H1 (cell line): ENCODE data around the gene KCNA10. TPM values are rescaled to one million over a fixed set of nuclear protein-coding genes. Genes with fewer than 3 reads are reported as not detected.

Experiments used
- CTCF ChIA-PET: fragments of 300-600 bp; sonication (Branson Sonifier 250); formaldehyde crosslinking; loops from one replicate; lab custom pipeline; 2021; ENCODE audit not compliant: partially characterized antibody; lab: Charles Lee
- POLR2A ChIA-PET: fragments of 300-600 bp; sonication (Branson Sonifier 250); formaldehyde crosslinking; loops from one replicate; lab custom pipeline; 2021; ENCODE audit warnings: inconsistent platforms; ENCODE audit not compliant: partially characterized antibody; lab: Charles Lee
- DNase-seq, 2 experiments: peaks; one replicate each; pipeline versions ENCODE4 v3.0.0 to v3.0.0-alpha.2; 2010 to 2022; ENCODE audit warnings: low spot score in 2 of 2, low read depth in 1 of 2, mixed read lengths in 1 of 2
- FAIRE-seq: peaks from 2 replicates; lab custom pipeline; 2011; peaks lifted over from hg19 to GRCh38; lab: Jason Lieb, UNC
- H2AFZ ChIP-seq: 2 replicates; pipeline ENCODE4 v1.8.1; 2012; ENCODE audit warnings: low read length, inconsistent platforms
- H2AK5ac ChIP-seq: 2 replicates; pipeline ENCODE4 v1.6.1; 2013; ENCODE audit warnings: low read depth, low read length
- H2BK120ac ChIP-seq: replicated peaks from 2 replicates; pipeline ENCODE3; 2013; ENCODE audit warnings: low read depth, low read length, inconsistent platforms
- H2BK12ac ChIP-seq: 2 replicates; pipeline ENCODE4 v1.6.1; 2013; ENCODE audit warnings: low read depth, low read length
- H2BK15ac ChIP-seq: 2 replicates; pipeline ENCODE4 v1.6.1; 2013; ENCODE audit warnings: low read length
- H2BK20ac ChIP-seq: 2 replicates; pipeline ENCODE4 v1.6.1; 2013; ENCODE audit warnings: low read length
- H2BK5ac ChIP-seq: 2 replicates; pipeline ENCODE4 v1.6.1; 2013; ENCODE audit warnings: low read depth, low read length
- H3K14ac ChIP-seq: 2 replicates; pipeline ENCODE4 v1.6.1; 2013; ENCODE audit warnings: inconsistent platforms; ENCODE audit not compliant: insufficient read length
- H3K18ac ChIP-seq: 2 replicates; pipeline ENCODE4 v1.6.1; 2013; ENCODE audit warnings: low read length; ENCODE audit errors: extremely low read depth
- H3K23ac ChIP-seq: 2 replicates; pipeline ENCODE4 v1.6.1; 2013; ENCODE audit warnings: inconsistent platforms; ENCODE audit not compliant: insufficient read length
- H3K23me2 ChIP-seq: 2 replicates; pipeline ENCODE4 v1.6.1; 2013; ENCODE audit warnings: low read depth, low read length
- H3K27ac ChIP-seq: 2 replicates; pipeline ENCODE4 v1.6.1; 2011; ENCODE audit warnings: low read depth, low read length, inconsistent platforms
- H3K27me3 ChIP-seq, 4 experiments: replicated peaks in 1 of 4; 1 replicate in 1 of 4; 2 replicates in 3 of 4; pipeline versions ENCODE4 v1.6.1 to v1.8.1; 2011 to 2013; ENCODE audit warnings: low read length in 3 of 4, mild to moderate bottlenecking in 3 of 4, inconsistent platforms in 2 of 4, mixed read lengths in 2 of 4, moderate library complexity in 1 of 4; ENCODE audit not compliant: control insufficient read depth in 3 of 4, insufficient read depth in 3 of 4; ENCODE audit errors: extremely low read depth in 1 of 4
- H3K36me3 ChIP-seq, 4 experiments: 2 replicates each; pipeline versions ENCODE4 v1.6.1 to v1.8.1; 2011 to 2013; ENCODE audit warnings: mild to moderate bottlenecking in 4 of 4, low read length in 3 of 4, moderate library complexity in 2 of 4, control low read depth in 1 of 4, inconsistent platforms in 1 of 4; ENCODE audit not compliant: insufficient read depth in 4 of 4, control insufficient read depth in 2 of 4
- H3K4ac ChIP-seq: replicated peaks from 2 replicates; pipeline ENCODE3; 2013; ENCODE audit warnings: low read length, low read depth, mixed read lengths, inconsistent platforms; ENCODE audit not compliant: insufficient read length
- H3K4me1 ChIP-seq, 4 experiments: replicated peaks in 1 of 4; 1 replicate in 1 of 4; 2 replicates in 3 of 4; pipeline versions ENCODE4 v1.6.1 to v1.8.1; 2011 to 2013; ENCODE audit warnings: low read length in 3 of 4, inconsistent platforms in 2 of 4, mixed read lengths in 1 of 4; ENCODE audit not compliant: insufficient read depth in 4 of 4, control insufficient read depth in 3 of 4
- H3K4me2 ChIP-seq, 2 experiments: 2 replicates each; pipeline versions ENCODE4 v1.6.1 to v1.8.1; 2011 to 2013; ENCODE audit warnings: low read depth in 2 of 2, low read length in 2 of 2, control low read depth in 1 of 2, inconsistent platforms in 1 of 2, mild to moderate bottlenecking in 1 of 2; ENCODE audit not compliant: insufficient read depth in 1 of 2
- H3K4me3 ChIP-seq, 4 experiments: fragments of 200-600, 300-600 bp in 1 of 4; sonication (generic), shearing (Covaris generic), sonication (Bioruptor Twin) in 1 of 4; 2 replicates each; pipeline versions ENCODE4 v1.5.1 to v1.8.1; 2011 to 2016; ENCODE audit warnings: low read length in 4 of 4, low read depth in 3 of 4, control low read depth in 2 of 4, inconsistent platforms in 2 of 4, mild to moderate bottlenecking in 2 of 4, mixed read lengths in 1 of 4, moderate library complexity in 1 of 4; ENCODE audit not compliant: insufficient read depth in 2 of 4; ENCODE audit errors: extremely low read depth in 1 of 4
- H3K56ac ChIP-seq: replicated peaks from 2 replicates; pipeline ENCODE3; 2013; ENCODE audit warnings: low read depth, mild to moderate bottlenecking, mixed read lengths, low read length, inconsistent platforms; ENCODE audit not compliant: insufficient read length
- H3K79me1 ChIP-seq: 2 replicates; pipeline ENCODE4 v1.6.1; 2013; ENCODE audit warnings: low read depth, low read length, control low read depth
- H3K79me2 ChIP-seq, 2 experiments: 2 replicates each; pipeline versions ENCODE4 v1.6.1 to v1.8.1; 2012 to 2013; ENCODE audit warnings: low read length in 2 of 2, mild to moderate bottlenecking in 2 of 2, inconsistent platforms in 1 of 2; ENCODE audit not compliant: insufficient read depth in 2 of 2, control insufficient read depth in 1 of 2
- H3K9ac ChIP-seq, 4 experiments: replicated peaks in 1 of 4; 1 replicate in 1 of 4; 2 replicates in 3 of 4; pipeline versions ENCODE4 v1.6.1 to v1.8.1; 2011 to 2013; ENCODE audit warnings: low read depth in 3 of 4, low read length in 3 of 4, control low read depth in 2 of 4, mild to moderate bottlenecking in 2 of 4, moderate library complexity in 2 of 4, inconsistent platforms in 1 of 4; ENCODE audit errors: extremely low read depth in 1 of 4
- H3K9me3 ChIP-seq, 2 experiments: 2 replicates each; pipeline versions ENCODE4 v1.6.1 to v1.8.1; 2012 to 2013; ENCODE audit warnings: mild to moderate bottlenecking in 2 of 2, moderate library complexity in 2 of 2, control low read depth in 1 of 2, inconsistent platforms in 1 of 2, low read depth in 1 of 2, low read length in 1 of 2, mixed read lengths in 1 of 2; ENCODE audit not compliant: insufficient read depth in 2 of 2
- H4K20me1 ChIP-seq, 2 experiments: replicated peaks in 1 of 2; 2 replicates each; pipeline versions ENCODE3 to v1.8.1; 2011 to 2013; ENCODE audit warnings: inconsistent platforms in 2 of 2, low read length in 2 of 2, mild to moderate bottlenecking in 1 of 2; ENCODE audit not compliant: insufficient read depth in 2 of 2, control insufficient read depth in 1 of 2
- H4K5ac ChIP-seq: 2 replicates; pipeline ENCODE4 v1.6.1; 2013; ENCODE audit warnings: low read length, low read depth, mixed read lengths, inconsistent platforms; ENCODE audit not compliant: insufficient read length
- H4K8ac ChIP-seq: 2 replicates; pipeline ENCODE4 v1.8.0; 2013; ENCODE audit warnings: mild to moderate bottlenecking, moderate library complexity, low read length, inconsistent platforms; ENCODE audit not compliant: insufficient read depth; ENCODE audit errors: extremely low read depth
- H4K91ac ChIP-seq: replicated peaks from 2 replicates; pipeline ENCODE3; 2013; ENCODE audit warnings: low read length, mixed read lengths, inconsistent platforms; ENCODE audit not compliant: insufficient read length
- ATF3 ChIP-seq: IDR thresholded peaks from 2 replicates; pipeline ENCODE4 v1.6.1; 2011; ENCODE audit warnings: low read depth, mild to moderate bottlenecking, low read length; ENCODE audit not compliant: insufficient read depth
- BCL11A ChIP-seq, 2 experiments: IDR thresholded peaks; one replicate each; pipeline ENCODE4 v1.6.1; 2011; ENCODE audit warnings: low read depth in 2 of 2, low read length in 2 of 2, mild to moderate bottlenecking in 2 of 2
- CBX5 ChIP-seq: fragments of 300-800, 300-1000 bp; sonication (generic); IDR thresholded peaks from 2 replicates; pipeline ENCODE4 v1.7.1; 2016; ENCODE audit warnings: antibody characterized with exemption, low read length, low read depth
- RXRA ChIP-seq: IDR thresholded peaks from 2 replicates; pipeline ENCODE4 v1.6.1; 2011; ENCODE audit warnings: low read depth, mild to moderate bottlenecking, low read length, moderate library complexity; ENCODE audit not compliant: insufficient read depth
- SIN3A ChIP-seq, 2 experiments: IDR thresholded peaks in 1 of 2; conservative IDR thresholded peaks in 1 of 2; 2 replicates each; pipeline ENCODE4 v1.6.1; 2011 to 2012; ENCODE audit warnings: low read length in 2 of 2, improper control_type of control experiment in 1 of 2, low read depth in 1 of 2, mild to moderate bottlenecking in 1 of 2
- SP4 ChIP-seq: IDR thresholded peaks from 2 replicates; pipeline ENCODE4 v1.6.1; 2012; ENCODE audit warnings: low read length, inconsistent platforms
- ZNF274 ChIP-seq: IDR thresholded peaks from 2 replicates; pipeline ENCODE4 v1.7.0; 2012; ENCODE audit warnings: low read length, borderline replicate concordance; ENCODE audit errors: extremely low read depth
- WGBS, 2 experiments: shearing (Covaris generic) in 1 of 2; methylation state at CpG; one replicate each; pipeline versions ENCODE4 v1.1.6 to v1.1.7; 2013 to 2015; ENCODE audit warnings: low lambda C conversion rate in 2 of 2, mixed read lengths in 2 of 2, inconsistent platforms in 1 of 2, low coverage in 1 of 2, missing lambda C conversion rate in 1 of 2; ENCODE audit not compliant: insufficient replicate concordance in 2 of 2, insufficient coverage in 1 of 2, insufficient read length in 1 of 2; ENCODE audit errors: extremely low coverage in 1 of 2, missing lambda C conversion rate in 1 of 2; 5-methylcytosine and 5-hydroxymethylcytosine counted together
- polyA plus RNA-seq, 7 experiments: library from polyadenylated mRNA; depleted of rRNA in 3 of 7; stranded (reverse) in 5 of 7; unstranded in 2 of 7; fragments of >200 nt in 5 of 7; fragments of 200-250 nt in 2 of 7; gene quantifications; 1 replicate in 5 of 7; 2 replicates in 1 of 7; 4 replicates in 1 of 7; pipeline versions ENCODE4 v1.2.1 to v1.2.3, GENCODE V29; 2011 to 2013; ENCODE audit warnings: missing spikeins in 2 of 7, mixed read lengths in 2 of 7
- total RNA-seq: library from RNA; stranded (reverse); fragmentation: NEBNext Ultra II Directional; extraction: Animal tissue kit (Norgen Biotek cat#: 25700); gene quantifications from 2 replicates; pipeline ENCODE4 v1.2.1, GENCODE V29; 2021
- TF ChIP-seq, protein P1 (sequence below): IDR thresholded peaks from 2 replicates; pipeline ENCODE4 v1.6.1; 2012; ENCODE audit warnings: low read length, inconsistent platforms

KCNA10 gene
- total and polyA plus RNA-seq, 2 of the 8 experiments (the other 6 are each of a cell fraction or from before 2014, with no cell fraction given) = not detected

DNA sequence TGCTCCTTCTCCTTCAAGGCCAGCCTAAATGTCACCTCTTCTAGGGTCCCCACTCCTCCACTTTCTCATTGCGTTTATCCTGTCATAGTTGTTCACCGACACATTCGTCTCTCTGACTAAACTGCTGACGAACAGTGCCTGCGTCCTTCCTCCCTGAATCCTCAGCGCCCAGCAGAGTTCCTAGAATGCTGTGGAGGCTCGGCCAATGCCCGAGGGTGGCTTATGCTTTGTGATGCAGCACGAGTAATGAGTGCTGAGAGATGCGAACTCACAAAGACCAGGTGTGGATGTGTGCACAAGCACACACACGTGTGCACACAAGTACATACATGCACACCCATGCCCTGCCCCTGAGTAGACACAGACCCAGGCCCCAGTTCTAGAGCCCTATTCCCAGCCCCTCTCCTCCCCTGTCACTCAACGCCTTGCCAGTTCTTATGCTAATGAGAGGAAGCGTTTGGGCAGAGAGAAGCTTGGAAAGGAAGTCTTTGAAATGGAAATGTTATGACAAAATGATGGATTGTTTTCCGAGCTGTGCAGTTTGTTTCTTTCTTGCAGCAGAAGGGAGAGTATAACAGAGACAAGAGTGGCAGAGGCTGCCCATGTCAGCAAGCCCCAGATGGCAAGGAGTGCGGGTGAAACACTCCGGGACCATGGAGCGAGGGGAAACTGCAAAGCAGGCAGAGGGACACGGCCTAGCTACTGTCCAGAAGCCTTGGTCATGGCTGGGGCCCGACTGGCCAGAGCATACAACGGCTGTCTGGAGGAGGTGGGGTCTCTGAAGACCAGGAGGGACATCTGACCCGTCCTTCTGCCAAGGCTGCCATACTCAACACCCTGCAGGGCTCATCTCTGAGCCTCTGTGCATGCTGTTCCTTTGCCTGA, 24.2 kb downstream of the KCNA10 start:
- H2AFZ ChIP-seq = no peak overlapping the region
- POLR2A ChIA-PET = interaction anchor here (1.4 kb wide), 1 partner anchor 288 kb away, joined by 3 read pairs; no protein-coding TSS in a partner anchor
- TF ChIP-seq RXRA (no peak), ZNF274 (no peak), CBX5 (no peak), ATF3 (no peak), SIN3A (conservative IDR thresholded peaks at IDR 0.05 in 1 of 2, IDR thresholded peaks at IDR 0.05 in 1 of 2; ENCODE audit: low read depth in 1 of 2, low read length in 2 of 2) (no peak), BCL11A (IDR thresholded peaks at IDR 0.05; ENCODE audit: low read depth in 2 of 2, low read length in 2 of 2) (no peak), SP4 (no peak)
- TF ChIP-seq, protein P1, sequence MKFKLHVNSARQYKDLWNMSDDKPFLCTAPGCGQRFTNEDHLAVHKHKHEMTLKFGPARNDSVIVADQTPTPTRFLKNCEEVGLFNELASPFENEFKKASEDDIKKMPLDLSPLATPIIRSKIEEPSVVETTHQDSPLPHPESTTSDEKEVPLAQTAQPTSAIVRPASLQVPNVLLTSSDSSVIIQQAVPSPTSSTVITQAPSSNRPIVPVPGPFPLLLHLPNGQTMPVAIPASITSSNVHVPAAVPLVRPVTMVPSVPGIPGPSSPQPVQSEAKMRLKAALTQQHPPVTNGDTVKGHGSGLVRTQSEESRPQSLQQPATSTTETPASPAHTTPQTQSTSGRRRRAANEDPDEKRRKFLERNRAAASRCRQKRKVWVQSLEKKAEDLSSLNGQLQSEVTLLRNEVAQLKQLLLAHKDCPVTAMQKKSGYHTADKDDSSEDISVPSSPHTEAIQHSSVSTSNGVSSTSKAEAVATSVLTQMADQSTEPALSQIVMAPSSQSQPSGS = no peak

More for the DNA sequence above, 24.2 kb downstream of the KCNA10 start:
- DNase-seq (no peak), FAIRE-seq (peak; percentile 28)
- H4K5ac ChIP-seq = no peak overlapping the region
- peak overlapping the region; percentile 77; the same call in 1 of the 2 replicates for H2BK5ac ChIP-seq
- CTCF ChIA-PET = interaction anchor here (0.7 to 7.4 kb wide), 39 partner anchors 8 to 438 kb away, joined by 3 to 243 read pairs (median 8); partner anchors contain the start of genes KCNA10, KCNA2, KCNC4 and LAMTOR5
- no peak overlapping the region for H3K23ac ChIP-seq
- no peak overlapping the region for H3K56ac ChIP-seq
- peak overlapping the region; percentile 24 for H3K18ac ChIP-seq
- H3K4me2 ChIP-seq = peak overlapping the region; percentile 27 to 34; a peak in 3 of 4 replicates
- peak overlapping the region; percentile 36 for H3K4ac ChIP-seq
- no peak overlapping the region for H2BK120ac ChIP-seq
- H3K36me3 ChIP-seq = no peaks in the 10 kb centered on the region
- 0 out of 2 replicates have a peak overlapping the region, but pooled peaks have one; percentile 67 for H2AK5ac ChIP-seq
- H2BK12ac ChIP-seq = peak overlapping the region; percentile 91; the same call in 1 of the 2 replicates
- no peak overlapping the region for H3K14ac ChIP-seq
- no peaks in the 10 kb centered on the region for H3K79me2 ChIP-seq
- H2BK15ac ChIP-seq = peak overlapping the region; percentile 83; the same call in 1 of the 2 replicates
- no peak overlapping the region for H4K8ac ChIP-seq
- WGBS, 2 experiments = 70% methylated on average over 21 of the region's 21 CpGs; no CpG with 5 or more reads in 1 of the 2 experiments
- no peaks in the 10 kb centered on the region for H3K9me3 ChIP-seq
- peaks cover 6 to 11% (median 10%) of the 10 kb centered on the region in 4 experiments; a peak in 6 of 7 replicates for H3K4me1 ChIP-seq
- H3K27ac ChIP-seq = no peak overlapping the region
- no peak overlapping the region for H4K91ac ChIP-seq
- H3K9ac ChIP-seq = no peak overlapping the region
- no peaks in the 10 kb centered on the region for H4K20me1 ChIP-seq
- no peak overlapping the region for H3K4me3 ChIP-seq
- no peaks in the 10 kb centered on the region for H3K23me2 ChIP-seq
- no peaks in the 10 kb centered on the region for H3K79me1 ChIP-seq
- no peaks in the 10 kb centered on the region for H3K27me3 ChIP-seq
- peak overlapping the region; percentile 67; the same call in 1 of the 2 replicates for H2BK20ac ChIP-seq
